Measurements from ENCODE around the gene SCAPER.
"Not testable (repeated sequence)": the region's sequence is repeated elsewhere in the genome, so short reads cannot be mapped to it uniquely, and the experiment has no call there.

The SCAPER gene

GRCh38 chr15:76905855-76906254, 715 bp upstream of the SCAPER start:
- no peak for DNase-seq

DNA sequence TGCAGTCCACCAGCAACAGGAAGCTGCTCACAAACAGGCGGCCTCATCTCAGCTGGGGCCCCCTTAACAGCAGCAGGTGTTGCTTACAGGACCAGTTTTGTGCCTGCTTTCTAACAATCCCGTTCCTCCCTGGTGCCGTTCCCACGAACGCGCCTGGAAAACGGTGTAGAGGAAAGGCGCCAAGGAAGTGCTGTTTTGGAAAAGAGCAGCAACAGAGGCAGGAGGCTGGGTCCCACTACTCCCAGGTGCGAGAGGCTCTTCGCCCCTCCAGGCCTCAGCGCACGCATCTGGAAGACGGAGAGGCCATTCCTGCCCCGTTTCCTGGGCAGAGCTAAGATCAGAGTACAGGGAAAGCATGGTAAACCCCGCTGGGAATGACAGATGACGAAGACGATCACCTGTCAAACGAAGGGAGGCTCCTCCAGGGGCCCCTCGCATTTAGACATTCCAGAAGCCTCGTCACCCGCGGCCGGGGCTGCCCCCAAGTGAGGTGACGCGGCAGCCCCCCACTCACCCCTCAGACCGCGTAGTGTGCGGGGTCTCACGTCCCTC, 603 bp downstream of the SCAPER start:
- peak in 43 of 56 donors; percentile 13 to 69 (median 44) for DNase-seq

GRCh38 chr15:76903251-76903681, 1.9 kb downstream of the SCAPER start:
- DNase-seq: peak in 2 of 56 donors; percentile 3 to 12

GRCh38 chr15:76901965-76902364, 3.2 kb downstream of the SCAPER start:
- DNase-seq: no peak

DNA sequence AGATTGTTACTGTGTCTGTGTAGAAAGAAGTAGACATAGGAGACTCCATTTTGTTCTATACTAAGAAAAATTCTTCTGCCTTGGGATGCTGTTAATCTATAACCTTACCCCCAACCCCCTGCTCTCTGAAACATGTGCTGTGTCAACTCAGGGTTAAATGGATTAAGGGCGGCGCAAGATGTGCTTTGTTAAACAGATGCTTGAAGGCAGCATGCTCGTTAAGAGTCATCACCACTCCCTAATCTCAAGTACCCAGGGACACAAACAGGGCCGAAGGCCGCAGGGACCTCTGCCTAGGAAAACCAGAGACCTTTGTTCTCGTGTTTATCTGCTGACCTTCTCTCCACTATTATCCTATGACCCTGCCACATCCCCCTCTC, 5.2 kb downstream of the SCAPER start:
- DNase-seq: not testable (repeated sequence)

DNA sequence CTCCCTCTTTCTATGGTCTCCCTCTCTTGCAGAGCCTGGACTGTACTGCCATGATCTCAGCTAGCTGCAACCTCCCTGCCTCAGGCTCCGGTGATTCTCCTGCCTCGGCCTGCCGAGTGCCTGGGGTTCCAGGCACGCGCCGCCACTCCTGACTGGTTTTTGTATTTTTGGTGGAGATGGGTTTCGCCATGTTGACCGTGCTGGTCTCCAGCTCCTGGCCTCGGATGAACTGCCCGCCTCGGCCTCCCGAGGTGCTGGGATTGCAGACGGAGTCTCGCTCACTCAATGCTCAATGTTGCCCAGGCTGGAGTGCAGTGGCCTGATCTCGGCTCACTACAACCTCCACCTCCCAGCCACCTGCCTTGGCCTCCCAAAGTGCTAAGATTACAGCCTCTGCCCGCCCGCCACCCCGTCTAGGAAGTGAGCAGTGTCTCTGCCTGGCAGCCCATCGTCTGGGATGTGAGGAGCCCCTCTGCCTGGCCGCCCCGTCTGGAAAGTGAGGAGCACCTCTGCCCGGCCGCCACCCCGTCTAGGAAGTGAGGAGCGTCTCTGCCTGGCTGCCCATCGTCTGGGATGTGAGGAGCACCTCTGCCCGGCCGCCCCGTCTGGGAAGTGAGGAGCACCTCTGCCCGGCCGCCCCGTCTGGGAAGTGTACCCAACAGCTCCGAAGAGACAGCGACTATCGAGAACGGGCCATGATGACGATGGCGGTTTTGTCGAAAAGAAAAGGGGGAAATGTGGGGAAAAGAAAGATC, 5.8 kb downstream of the SCAPER start:
- not testable (repeated sequence) for DNase-seq

- DNase-seq: no peak
Observed at GRCh38 chr15:76898102-76898501, 7.0 kb downstream of the SCAPER start.

- no peak for DNase-seq
Observed at GRCh38 chr15:76894174-76894573, 11.0 kb downstream of the SCAPER start.

- DNase-seq: not testable (repeated sequence)
Observed at GRCh38 chr15:76892836-76893235, 12.3 kb downstream of the SCAPER start.

DNA sequence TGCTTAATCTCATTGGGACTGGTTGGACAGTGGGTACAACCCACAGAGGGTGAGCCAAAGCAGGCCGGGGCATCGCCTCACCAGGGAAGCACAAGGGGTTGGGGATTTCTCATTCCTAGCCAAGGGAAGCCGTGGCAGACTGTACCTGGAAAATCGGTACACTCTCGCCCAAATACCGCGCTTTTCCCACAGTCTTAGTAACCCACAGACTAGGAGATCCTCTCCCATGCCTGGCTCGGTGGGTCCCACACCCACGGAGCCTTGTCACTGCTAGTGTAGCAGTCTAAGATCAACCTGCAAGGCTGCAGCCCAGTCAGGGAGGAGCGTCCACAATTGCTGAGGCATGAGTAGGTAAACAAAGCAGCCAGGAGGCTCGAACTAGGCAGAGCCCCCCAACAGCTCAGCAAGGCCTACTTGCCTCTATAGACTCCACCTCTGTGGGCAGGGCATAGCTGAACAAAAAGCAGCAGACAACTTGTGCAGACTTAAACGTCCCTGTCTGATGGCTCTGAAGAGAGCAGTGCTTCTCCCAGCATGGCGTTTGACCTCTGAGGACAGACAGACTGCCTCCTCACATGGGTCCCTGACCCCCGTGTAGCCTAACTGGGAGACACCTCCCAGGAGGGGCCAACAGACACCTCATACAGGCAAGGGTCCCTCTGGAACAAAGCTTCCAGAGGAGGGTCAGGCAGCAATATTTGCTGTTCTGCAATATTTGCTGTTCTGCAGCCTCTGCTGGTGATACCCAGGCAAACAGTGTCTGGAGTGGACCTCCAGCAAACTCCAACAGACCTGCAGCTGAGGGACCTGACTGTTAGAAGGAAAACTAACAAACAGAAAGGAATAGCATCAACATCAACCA, 17.6 kb downstream of the SCAPER start:
- not testable (repeated sequence) for DNase-seq

GRCh38 chr15:76885212-76885611, 19.9 kb downstream of the SCAPER start:
- no peak for DNase-seq

DNA sequence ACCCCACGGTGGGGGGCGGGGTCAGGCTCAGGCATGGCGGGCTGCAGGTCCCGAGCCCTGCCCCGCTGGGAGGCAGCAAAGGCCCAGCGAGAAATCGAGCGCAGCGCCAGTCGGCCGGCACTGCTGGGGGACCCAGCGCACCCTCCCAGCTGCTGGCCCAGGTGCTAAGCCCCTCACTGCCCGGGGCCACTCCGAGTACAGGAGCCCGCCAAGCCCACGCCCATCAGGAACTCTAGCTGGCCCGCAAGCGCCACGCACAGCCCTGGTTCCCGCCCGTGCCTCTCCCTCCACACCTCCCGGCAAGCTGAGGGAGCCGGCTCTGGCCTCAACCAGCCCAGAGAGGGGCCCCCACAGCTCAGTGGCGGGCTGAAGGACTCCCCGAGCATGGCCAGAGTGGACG, 29.2 kb downstream of the SCAPER start:
- DNase-seq: no peak

- DNase-seq: not testable (repeated sequence)
Observed at GRCh38 chr15:76873066-76873465, 32.1 kb downstream of the SCAPER start.

DNA sequence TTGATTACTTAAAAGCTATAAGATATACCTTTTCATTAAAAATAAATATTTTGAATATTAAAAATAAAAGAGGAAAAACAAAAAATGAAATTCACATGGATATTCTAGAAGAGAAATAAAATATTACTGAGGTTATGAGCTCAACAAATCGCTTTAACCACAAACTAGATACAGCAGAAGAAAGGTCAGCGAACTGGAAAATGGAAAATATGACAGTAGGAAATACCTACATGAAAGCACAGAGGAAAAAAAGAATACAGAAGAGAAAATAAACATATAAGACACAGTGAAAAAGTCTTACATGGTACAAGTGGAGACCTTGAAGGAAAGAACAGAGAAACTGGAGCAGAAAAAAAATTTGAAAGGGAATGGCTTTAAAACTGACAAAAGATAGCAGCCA, 33.2 kb downstream of the SCAPER start:
- DNase-seq: no peak

- DNase-seq: no peak
Observed at GRCh38 chr15:76868740-76869139, 36.4 kb downstream of the SCAPER start.

DNA sequence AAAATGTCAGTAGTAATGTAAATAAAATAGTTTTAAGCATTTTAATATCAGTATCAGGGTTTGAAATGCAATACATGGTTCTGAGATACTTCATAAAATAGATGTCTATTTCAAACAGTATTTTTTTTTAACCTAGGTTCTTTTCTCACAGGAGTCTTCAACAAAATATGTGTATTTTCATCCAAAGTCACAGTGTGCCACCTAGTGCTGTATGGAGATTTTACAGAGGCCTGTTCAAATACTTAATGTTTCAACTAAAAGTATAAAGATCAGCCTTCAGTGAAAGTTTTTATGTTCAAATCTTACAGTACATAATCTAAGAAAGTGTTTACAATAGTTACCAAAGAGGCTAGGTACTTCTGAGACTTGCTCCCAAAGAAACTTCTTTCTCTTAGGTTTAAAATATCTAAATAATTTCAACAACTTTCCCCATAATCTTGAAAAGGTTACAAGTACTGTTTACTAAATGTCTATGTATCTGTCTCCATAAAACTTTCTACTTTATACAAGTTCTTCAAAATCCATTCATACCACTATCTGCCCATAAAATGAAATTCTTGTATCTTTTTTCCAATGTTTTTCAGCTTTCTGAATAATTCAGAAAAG, 38.3 kb downstream of the SCAPER start:
- DNase-seq: peak in 3 of 56 donors; percentile 3 to 8 (median 5)

- no peak for DNase-seq
Observed at GRCh38 chr15:76866008-76866407, 39.1 kb downstream of the SCAPER start.

DNA sequence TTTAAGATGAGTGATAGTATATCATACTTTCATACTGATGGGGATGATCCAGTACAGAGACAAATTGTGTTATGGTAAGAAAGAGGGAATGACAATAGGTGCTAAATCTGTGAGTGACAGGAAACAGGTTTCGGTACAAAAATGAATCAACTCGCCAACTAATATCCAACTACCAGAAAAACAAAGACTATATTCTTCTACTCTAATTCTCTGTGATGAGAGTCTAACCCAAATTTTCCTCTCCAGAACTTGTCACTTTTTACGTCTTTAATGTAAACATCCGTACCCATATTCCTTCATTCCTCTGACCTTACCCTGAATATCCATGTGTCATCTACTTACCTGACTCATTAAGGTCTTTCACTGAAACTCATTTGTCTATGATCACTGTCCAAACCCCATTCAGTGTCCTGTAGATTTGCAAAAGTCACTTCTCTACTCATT, 39.6 kb downstream of the SCAPER start:
- no peak for DNase-seq

- no peak for DNase-seq
Observed at GRCh38 chr15:76864586-76864985, 40.6 kb downstream of the SCAPER start.

DNA sequence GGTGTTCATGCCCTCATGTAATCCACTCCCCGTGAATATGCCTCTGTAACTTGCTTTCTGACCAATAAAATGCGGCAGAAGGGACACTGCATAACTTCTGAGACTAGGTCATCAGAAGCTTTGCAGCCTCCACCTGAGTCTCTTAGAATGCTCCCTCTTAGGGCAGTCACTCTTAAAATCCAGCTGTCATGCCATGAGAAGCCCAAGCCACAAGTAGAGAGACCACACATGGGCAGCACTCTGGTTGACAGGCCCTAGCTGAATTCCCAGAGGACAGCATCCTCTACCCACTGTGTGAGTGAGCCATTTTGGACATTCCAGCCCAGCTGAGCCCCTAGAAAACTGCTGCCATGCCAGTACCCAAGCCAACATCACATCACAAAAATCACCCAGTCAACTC, 41.4 kb downstream of the SCAPER start:
- DNase-seq: no peak

- no peak for DNase-seq
Observed at GRCh38 chr15:76863123-76863522, 42.0 kb downstream of the SCAPER start.

Data from nucleus accumbens (tissue), 56 donors.